Vagina (tissue), 2 donors: Measurements from ENCODE around the gene SNTA1. TPM values are rescaled to one million over a fixed set of nuclear protein-coding genes. Genes with fewer than 3 reads are reported as not detected.
"Not testable (repeated sequence)": the region's sequence is repeated elsewhere in the genome, so short reads cannot be mapped to it uniquely, and the experiment has no call there.

Experiments used
- DNase-seq, 2 donors: peaks; one replicate each; pipeline ENCODE4 v3.0.0-alpha.2; 2017; ENCODE audit errors: extremely low spot score in 2 of 2
- H3K27ac ChIP-seq: fragments of 200-600 bp; sonication (generic); one replicate; pipeline ENCODE4 v1.5.1; 2019
- H3K27me3 ChIP-seq: fragments of 200-600 bp; sonication (generic); one replicate; pipeline ENCODE4 v1.5.1; 2019
- H3K36me3 ChIP-seq, 2 donors: fragments of 200-600 bp; sonication (generic); one replicate each; pipeline ENCODE4 v1.5.1; 2017 to 2019
- H3K4me1 ChIP-seq: fragments of 200-600 bp; sonication (generic); one replicate; pipeline ENCODE4 v1.5.1; 2019
- H3K4me3 ChIP-seq, 2 donors: fragments of 200-600 bp; sonication (generic); 1 replicate in 1 of 2; 2 replicates in 1 of 2; pipeline ENCODE4 v1.5.1; 2016 to 2019
- H3K9me3 ChIP-seq: fragments of 200-600 bp; sonication (generic); one replicate; pipeline ENCODE4 v1.5.1; 2019
- POLR2A ChIP-seq, 2 donors: fragments of 450-650 bp; IDR thresholded peaks; one replicate each; pipeline ENCODE4 v1.6.1; 2017; ENCODE audit warnings: antibody characterized with exemption in 2 of 2, mild to moderate bottlenecking in 2 of 2, moderate library complexity in 2 of 2
- POLR2AphosphoS5 ChIP-seq, 2 donors: sonication (generic); formaldehyde crosslinking; IDR thresholded peaks; one replicate each; pipeline ENCODE4 v1.9.0; 2017; ENCODE audit warnings: antibody characterized with exemption in 2 of 2, mild to moderate bottlenecking in 2 of 2, low read depth in 1 of 2; ENCODE audit not compliant: insufficient read depth in 1 of 2
- intact Hi-C: fragments of 100-400 bp; cut with DNase I; formaldehyde crosslinking; loops from one replicate; pipeline ENCODE4 v1.15.1; 2023
- total RNA-seq: library from RNA; depleted of rRNA; stranded (reverse); fragments of >200 nt; gene quantifications from one replicate; pipeline ENCODE4 v1.2.3, GENCODE V29; 2016
- TF ChIP-seq, protein P1 (sequence below), 3 experiments: fragments of 450-650 bp in 2 of 3; fragments of 200-600 bp in 1 of 3; sonication (generic) in 1 of 3; IDR thresholded peaks; one replicate each; pipeline ENCODE4 v1.5.1; 2017 to 2019; ENCODE audit warnings: antibody characterized with exemption in 3 of 3, mild to moderate bottlenecking in 2 of 3, moderate library complexity in 2 of 3

SNTA1 gene
- total RNA-seq, 1 donor from 2014 or later, result 23.8 TPM

DNA sequence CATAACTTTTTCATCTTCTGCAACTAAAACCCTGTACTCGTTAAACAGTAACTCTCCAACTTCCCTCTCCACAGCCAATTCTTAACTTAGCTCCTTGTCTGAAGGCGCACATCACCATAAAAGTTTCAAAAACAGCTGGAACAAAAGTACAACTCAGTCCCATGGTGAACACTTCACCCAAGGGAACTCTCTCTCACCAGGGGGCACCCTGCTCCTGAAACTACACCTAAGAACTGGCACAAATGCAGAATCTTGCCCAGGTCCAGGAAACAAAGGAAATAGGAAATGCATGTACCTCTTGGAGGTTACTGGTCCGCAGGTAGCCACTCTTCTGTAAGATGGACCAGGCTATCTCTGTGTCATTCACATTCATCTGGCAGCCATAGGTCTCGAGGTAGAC lies 48.8 kb downstream of the SNTA1 start:
- intact Hi-C loops, result no loop called here
- Histone ChIP-seq H3K27me3 (no peaks in the 10 kb centered on the region), H3K9me3 (no peaks in the 10 kb centered on the region), H3K27ac (no peak overlapping the region), H3K4me1 (peaks cover 14% of the 10 kb centered on the region), H3K36me3 (peaks cover 0 to 31% of the 10 kb centered on the region in 2 donors), H3K4me3 (no peak overlapping the region)
- TF ChIP-seq POLR2AphosphoS5 (IDR thresholded peaks at IDR 0.05; ENCODE audit: insufficient read depth in 1 of 2, low read depth in 1 of 2) (no peak), POLR2A (IDR thresholded peaks at IDR 0.05) (no peak)
- TF ChIP-seq, protein P1, sequence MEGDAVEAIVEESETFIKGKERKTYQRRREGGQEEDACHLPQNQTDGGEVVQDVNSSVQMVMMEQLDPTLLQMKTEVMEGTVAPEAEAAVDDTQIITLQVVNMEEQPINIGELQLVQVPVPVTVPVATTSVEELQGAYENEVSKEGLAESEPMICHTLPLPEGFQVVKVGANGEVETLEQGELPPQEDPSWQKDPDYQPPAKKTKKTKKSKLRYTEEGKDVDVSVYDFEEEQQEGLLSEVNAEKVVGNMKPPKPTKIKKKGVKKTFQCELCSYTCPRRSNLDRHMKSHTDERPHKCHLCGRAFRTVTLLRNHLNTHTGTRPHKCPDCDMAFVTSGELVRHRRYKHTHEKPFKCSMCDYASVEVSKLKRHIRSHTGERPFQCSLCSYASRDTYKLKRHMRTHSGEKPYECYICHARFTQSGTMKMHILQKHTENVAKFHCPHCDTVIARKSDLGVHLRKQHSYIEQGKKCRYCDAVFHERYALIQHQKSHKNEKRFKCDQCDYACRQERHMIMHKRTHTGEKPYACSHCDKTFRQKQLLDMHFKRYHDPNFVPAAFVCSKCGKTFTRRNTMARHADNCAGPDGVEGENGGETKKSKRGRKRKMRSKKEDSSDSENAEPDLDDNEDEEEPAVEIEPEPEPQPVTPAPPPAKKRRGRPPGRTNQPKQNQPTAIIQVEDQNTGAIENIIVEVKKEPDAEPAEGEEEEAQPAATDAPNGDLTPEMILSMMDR (IDR thresholded peaks at IDR 0.05), result no peak
- DNase-seq, result no peak

DNA sequence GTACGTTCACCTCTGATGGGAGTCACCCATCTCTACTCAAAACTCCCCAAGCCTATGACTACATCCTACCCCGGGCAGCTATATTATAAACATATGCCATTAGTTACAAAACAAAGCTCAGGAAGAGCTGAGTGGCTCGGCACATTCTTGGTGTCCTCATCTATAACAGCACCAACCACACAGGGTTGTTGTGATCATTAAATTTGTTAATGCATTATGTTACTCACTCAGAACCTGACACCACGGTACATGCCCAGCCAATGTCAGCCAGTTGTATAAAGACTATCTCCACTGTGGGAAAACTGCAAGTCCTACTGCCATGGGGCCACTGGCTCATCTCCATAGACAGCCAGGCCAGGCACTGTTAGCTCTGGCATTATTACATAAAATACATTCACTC lies 50.0 kb downstream of the SNTA1 start:
- peaks cover 0 to 31% of the 10 kb centered on the region in 2 donors for H3K36me3 ChIP-seq

DNA sequence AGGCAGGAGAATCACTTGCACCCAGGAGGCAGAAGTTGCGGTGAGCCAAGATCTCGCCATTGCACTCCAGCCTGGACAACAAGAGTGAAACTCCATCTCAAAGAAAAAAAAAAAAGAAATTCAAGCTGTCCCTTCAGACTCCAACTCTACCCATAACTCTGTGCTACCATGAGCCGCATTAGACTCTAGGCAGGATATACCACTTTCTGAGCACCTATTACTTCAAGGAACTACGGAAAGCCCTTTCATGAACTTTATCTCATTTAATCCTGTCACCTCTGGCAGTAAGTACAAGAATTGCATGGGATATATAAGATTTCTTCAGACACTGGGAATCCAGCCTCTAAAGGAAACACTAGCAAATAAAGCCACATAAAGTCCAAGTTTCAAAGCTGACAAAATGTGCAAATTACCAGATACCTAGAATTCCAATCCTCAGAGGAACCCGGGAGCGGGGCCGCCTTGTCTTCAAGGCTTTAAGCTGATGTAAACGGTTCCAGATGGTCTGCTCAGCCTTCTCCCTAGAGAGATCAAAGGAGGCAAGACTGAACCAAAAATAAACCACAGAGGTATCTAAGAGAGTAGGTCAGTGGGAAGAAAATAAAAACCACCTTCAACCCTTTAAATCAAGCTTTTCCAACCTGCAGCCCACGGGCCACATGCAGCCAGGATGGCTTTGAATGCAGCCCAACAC lies 51.7 kb downstream of the SNTA1 start:
- H3K27me3 ChIP-seq, result no peaks in the 10 kb centered on the region
- no peak for DNase-seq
- peaks cover 0 to 37% of the 10 kb centered on the region in 2 donors for H3K36me3 ChIP-seq
- H3K4me3 ChIP-seq, result no peak overlapping the region
- intact Hi-C loops, result no loop called here
- no peak overlapping the region for H3K27ac ChIP-seq
- no peaks in the 10 kb centered on the region for H3K4me1 ChIP-seq
- TF ChIP-seq POLR2A (IDR thresholded peaks at IDR 0.05), result no peak
- H3K9me3 ChIP-seq, result no peaks in the 10 kb centered on the region

More for the DNA sequence above, 50.0 kb downstream of the SNTA1 start:
- Histone ChIP-seq H3K4me3 (no peak overlapping the region), H3K27ac (no peak overlapping the region), H3K27me3 (no peaks in the 10 kb centered on the region), H3K9me3 (no peaks in the 10 kb centered on the region), H3K4me1 (peaks cover 8% of the 10 kb centered on the region)
- intact Hi-C loops, result no loop called here
- no peak for TF ChIP-seq POLR2AphosphoS5 (IDR thresholded peaks at IDR 0.05; ENCODE audit: insufficient read depth in 1 of 2, low read depth in 1 of 2)
- TF ChIP-seq, protein P1 (IDR thresholded peaks at IDR 0.05), result no peak
- no peak for TF ChIP-seq POLR2A (IDR thresholded peaks at IDR 0.05)
- no peak for DNase-seq

DNA sequence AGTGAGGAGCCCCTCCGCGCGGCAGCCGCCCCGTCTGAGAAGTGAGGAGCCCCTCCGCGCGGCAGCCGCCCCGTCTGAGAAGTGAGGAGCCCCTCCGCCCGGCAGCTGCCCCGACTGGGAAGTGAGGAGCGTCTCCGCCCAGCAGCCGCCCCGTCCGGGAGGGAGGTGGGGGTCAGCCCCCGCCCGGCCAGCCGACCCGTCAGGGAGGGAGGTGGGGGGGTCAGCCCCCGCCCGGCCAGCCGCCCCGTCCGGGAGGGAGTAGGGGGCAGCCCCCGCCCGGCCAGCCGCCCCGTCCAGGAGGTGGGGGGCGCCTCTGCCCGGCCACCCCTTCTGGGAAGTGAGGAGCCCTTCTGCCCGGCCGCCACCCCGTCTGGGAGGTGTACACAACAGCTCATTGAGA lies 54.2 kb downstream of the SNTA1 start:
- H3K9me3 ChIP-seq, intact Hi-C loops: not testable (repeated sequence)
- peaks cover 0 to 47% of the 10 kb centered on the region in 2 donors for H3K36me3 ChIP-seq

DNA sequence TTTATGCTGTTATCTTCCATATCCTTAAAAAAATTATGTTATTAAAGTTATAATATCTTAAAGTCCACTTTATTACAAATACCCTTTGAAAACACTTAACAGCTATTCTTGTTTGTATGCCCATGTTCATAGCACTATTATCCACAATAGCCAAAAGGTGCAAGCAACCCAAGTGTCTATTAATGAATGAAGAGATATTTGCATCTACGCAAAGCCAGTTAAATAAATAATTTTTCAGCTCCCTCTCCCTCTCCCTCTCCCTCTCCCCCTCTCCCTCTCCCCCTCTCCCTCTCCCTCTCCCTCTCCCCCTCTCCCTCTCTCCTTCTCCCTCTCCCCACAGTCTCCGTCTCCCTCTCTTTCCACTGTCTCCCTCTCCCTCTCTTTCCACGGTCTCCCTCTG lies 55.3 kb downstream of the SNTA1 start:
- Histone ChIP-seq H3K4me3 (no peak overlapping the region), H3K27me3 (no peaks in the 10 kb centered on the region), H3K36me3 (peaks cover 0 to 51% of the 10 kb centered on the region in 2 donors), H3K27ac (no peak overlapping the region), H3K4me1 (no peaks in the 10 kb centered on the region), H3K9me3 (no peaks in the 10 kb centered on the region)
- no peak for DNase-seq
- TF ChIP-seq, protein P1 (IDR thresholded peaks at IDR 0.05), result no peak
- TF ChIP-seq POLR2A (IDR thresholded peaks at IDR 0.05), result no peak
- no peak for TF ChIP-seq POLR2AphosphoS5 (IDR thresholded peaks at IDR 0.05; ENCODE audit: insufficient read depth in 1 of 2, low read depth in 1 of 2)
- intact Hi-C loops, result no loop called here

More for the DNA sequence above, 54.2 kb downstream of the SNTA1 start:
- H3K4me1 ChIP-seq, H3K27me3 ChIP-seq, DNase-seq, H3K27ac ChIP-seq, H3K4me3 ChIP-seq: not testable (repeated sequence)

DNA sequence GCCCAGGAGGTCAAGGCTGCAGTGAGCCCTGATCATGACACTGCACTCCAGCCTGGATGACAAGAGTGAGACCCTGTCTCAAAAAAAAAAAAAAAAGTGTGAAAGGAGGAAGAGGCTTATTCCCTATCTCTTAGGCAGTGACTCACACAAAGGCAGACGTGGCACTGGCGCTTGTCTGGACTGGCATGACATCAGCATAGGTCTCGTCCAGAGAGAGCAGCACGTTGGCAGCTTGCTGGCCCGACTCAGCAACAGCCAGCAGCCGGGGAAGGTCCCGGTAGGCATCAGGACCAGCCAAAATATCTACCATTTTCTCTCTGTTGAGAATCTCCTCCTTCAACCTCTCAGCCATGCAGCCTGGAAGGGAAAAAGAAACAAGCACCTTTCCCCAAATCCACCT lies 56.4 kb downstream of the SNTA1 start:
- no peaks in the 10 kb centered on the region for H3K27me3 ChIP-seq
- H3K27ac ChIP-seq, result no peak overlapping the region
- peaks cover 0 to 51% of the 10 kb centered on the region in 2 donors for H3K36me3 ChIP-seq
- intact Hi-C loops, result no loop called here
- no peaks in the 10 kb centered on the region for H3K4me1 ChIP-seq
- H3K9me3 ChIP-seq, result no peaks in the 10 kb centered on the region
- H3K4me3 ChIP-seq, result no peak overlapping the region
- no peak for DNase-seq
- TF ChIP-seq POLR2AphosphoS5 (IDR thresholded peaks at IDR 0.05; ENCODE audit: insufficient read depth in 1 of 2, low read depth in 1 of 2) (no peak), POLR2A (IDR thresholded peaks at IDR 0.05) (no peak)
- TF ChIP-seq, protein P1 (IDR thresholded peaks at IDR 0.05), result no peak
